SK-N-MC (cell line): Measurements from ENCODE around the gene TBC1D19.

ENCODE experiments used
- EZH2 ChIP-seq: fragments of 200-600 bp; sonication (generic); IDR thresholded peaks from one replicate; pipeline ENCODE4 v1.6.1; 2017; ENCODE audit warnings: antibody characterized with exemption
- POLR2AphosphoS5 ChIP-seq: IDR thresholded peaks from 2 replicates; pipeline ENCODE4 v1.6.1; 2012; ENCODE audit warnings: mild to moderate bottlenecking, low read depth, low read length, borderline replicate concordance

- TF ChIP-seq EZH2 (no peak), POLR2AphosphoS5 (no peak)
Observed at GRCh38 chr4:26746802-26747213, 162.9 kb downstream of the TBC1D19 start.
